ENCODE measurements around the gene ZSCAN5C.

ZSCAN5C gene

GRCh38 chr19:56201973-56202372 lies at the start of gene ZSCAN5C:
ZSCAN5C (plus strand) TSS chr19:56202273; CDS start chr19:56205914, 3,641 bp downstream.
- H3K4me1 ChIP-seq: no peaks in the 10 kb centered on the region
- no peak for TF ChIP-seq Cebpa-rat (IDR thresholded peaks at IDR 0.05)
- H3K36me3 ChIP-seq: no peaks in the 10 kb centered on the region
- H3K27me3 ChIP-seq: no peaks in the 10 kb centered on the region
- no peak within 1 kb of the TSS for H3K9ac ChIP-seq
- H3K4me2 ChIP-seq: no peak within 1 kb of the TSS
- no peaks in the 10 kb centered on the region for H4K20me1 ChIP-seq
- no peak within 1 kb of the TSS for H3K4me3 ChIP-seq
- no peaks in the 10 kb centered on the region for H3K9me3 ChIP-seq
- H3K27ac ChIP-seq: no peak within 1 kb of the TSS

GRCh38 chr19:56152644-56153043 lies 49.4 kb upstream of the ZSCAN5C start:
- TF ChIP-seq Cebpa-rat (IDR thresholded peaks at IDR 0.05): no peak
- Histone ChIP-seq H4K20me1 (peaks cover 94% of the 10 kb centered on the region), H3K9ac (no peak overlapping the region), H3K27ac (no peak overlapping the region), H3K36me3 (peaks cover 85% of the 10 kb centered on the region), H3K4me2 (no peak overlapping the region), H3K9me3 (no peaks in the 10 kb centered on the region), H3K27me3 (no peaks in the 10 kb centered on the region), H3K4me3 (no peak overlapping the region), H3K4me1 (0 out of 2 replicates have a peak, but pooled peaks cover 10% of the 10 kb centered on the region)

GRCh38 chr19:56153507-56153906 lies 48.6 kb upstream of the ZSCAN5C start:
- H3K27ac ChIP-seq: 0 out of 2 replicates have a peak overlapping the region, but pooled peaks have one; percentile 13
- H3K4me3 ChIP-seq: no peak overlapping the region
- TF ChIP-seq Cebpa-rat (IDR thresholded peaks at IDR 0.05): no peak
- H4K20me1 ChIP-seq: peaks cover 85% of the 10 kb centered on the region
- no peaks in the 10 kb centered on the region for H3K27me3 ChIP-seq
- no peak overlapping the region for H3K9ac ChIP-seq
- H3K36me3 ChIP-seq: peaks cover 85% of the 10 kb centered on the region
- H3K9me3 ChIP-seq: no peaks in the 10 kb centered on the region
- H3K4me2 ChIP-seq: no peak overlapping the region
- H3K4me1 ChIP-seq: 0 out of 2 replicates have a peak, but pooled peaks cover 17% of the 10 kb centered on the region

GRCh38 chr19:56155124-56155687 lies 46.9 kb upstream of the ZSCAN5C start:
- H3K4me1 ChIP-seq: 0 out of 2 replicates have a peak, but pooled peaks cover 17% of the 10 kb centered on the region
- no peak overlapping the region for H3K4me2 ChIP-seq
- no peak for TF ChIP-seq Cebpa-rat (IDR thresholded peaks at IDR 0.05)
- H3K36me3 ChIP-seq: peaks cover 89% of the 10 kb centered on the region
- H3K9ac ChIP-seq: no peak overlapping the region
- no peak overlapping the region for H3K27ac ChIP-seq
- H4K20me1 ChIP-seq: peaks cover 74% of the 10 kb centered on the region
- H3K27me3 ChIP-seq: no peaks in the 10 kb centered on the region
- H3K4me3 ChIP-seq: no peak overlapping the region
- H3K9me3 ChIP-seq: no peaks in the 10 kb centered on the region

- H3K4me1 ChIP-seq: peaks cover 22% of the 10 kb centered on the region
- no peak for TF ChIP-seq Cebpa-rat (IDR thresholded peaks at IDR 0.05)
- H3K4me3 ChIP-seq: no peak overlapping the region
- H3K4me2 ChIP-seq: no peak overlapping the region
- no peaks in the 10 kb centered on the region for H3K9me3 ChIP-seq
- no peak overlapping the region for H3K27ac ChIP-seq
- no peaks in the 10 kb centered on the region for H3K27me3 ChIP-seq
- H3K36me3 ChIP-seq: peaks cover 98% of the 10 kb centered on the region
- H3K9ac ChIP-seq: no peak overlapping the region
- H4K20me1 ChIP-seq: peaks cover 74% of the 10 kb centered on the region
Measured at GRCh38 chr19:56156768-56157167, 45.3 kb upstream of the ZSCAN5C start.

GRCh38 chr19:56158170-56158757 lies 43.8 kb upstream of the ZSCAN5C start:
- H3K9ac ChIP-seq: no peak overlapping the region
- no peak overlapping the region for H3K27ac ChIP-seq
- no peaks in the 10 kb centered on the region for H3K9me3 ChIP-seq
- H3K4me3 ChIP-seq: no peak overlapping the region
- peaks cover 37% of the 10 kb centered on the region for H3K4me1 ChIP-seq
- no peak for TF ChIP-seq Cebpa-rat (IDR thresholded peaks at IDR 0.05)
- no peaks in the 10 kb centered on the region for H3K27me3 ChIP-seq
- no peak overlapping the region for H3K4me2 ChIP-seq
- peaks cover 97% of the 10 kb centered on the region for H3K36me3 ChIP-seq
- H4K20me1 ChIP-seq: peaks cover 73% of the 10 kb centered on the region

GRCh38 chr19:56159009-56159559 lies 43.0 kb upstream of the ZSCAN5C start:
- TF ChIP-seq Cebpa-rat (IDR thresholded peaks at IDR 0.05): no peak
- Histone ChIP-seq H3K9me3 (no peaks in the 10 kb centered on the region), H3K9ac (no peak overlapping the region), H3K36me3 (peaks cover 88% of the 10 kb centered on the region), H3K4me2 (no peak overlapping the region), H4K20me1 (peaks cover 73% of the 10 kb centered on the region), H3K27ac (no peak overlapping the region), H3K27me3 (no peaks in the 10 kb centered on the region), H3K4me1 (peaks cover 45% of the 10 kb centered on the region), H3K4me3 (no peak overlapping the region)

- Histone ChIP-seq H3K4me2 (no peak overlapping the region), H3K4me1 (peaks cover 52% of the 10 kb centered on the region), H3K36me3 (peaks cover 82% of the 10 kb centered on the region), H3K9me3 (no peaks in the 10 kb centered on the region), H3K27ac (no peak overlapping the region), H4K20me1 (peaks cover 70% of the 10 kb centered on the region), H3K27me3 (no peaks in the 10 kb centered on the region), H3K9ac (no peak overlapping the region), H3K4me3 (no peak overlapping the region)
- TF ChIP-seq Cebpa-rat (IDR thresholded peaks at IDR 0.05): no peak
Measured at GRCh38 chr19:56159622-56160271, 42.3 kb upstream of the ZSCAN5C start.

GRCh38 chr19:56161534-56161933 lies 40.5 kb upstream of the ZSCAN5C start:
- H4K20me1 ChIP-seq: peaks cover 53% of the 10 kb centered on the region
- H3K27me3 ChIP-seq: no peaks in the 10 kb centered on the region
- H3K9ac ChIP-seq: no peak overlapping the region
- H3K9me3 ChIP-seq: no peaks in the 10 kb centered on the region
- TF ChIP-seq Cebpa-rat (IDR thresholded peaks at IDR 0.05): no peak
- H3K4me1 ChIP-seq: peaks cover 47% of the 10 kb centered on the region
- peaks cover 64% of the 10 kb centered on the region for H3K36me3 ChIP-seq
- H3K4me2 ChIP-seq: peak overlapping the region; percentile 66
- no peak overlapping the region for H3K4me3 ChIP-seq
- no peak overlapping the region for H3K27ac ChIP-seq

GRCh38 chr19:56162258-56162657 lies 39.8 kb upstream of the ZSCAN5C start:
- H3K4me3 ChIP-seq: no peak overlapping the region
- H3K27ac ChIP-seq: no peak overlapping the region
- peaks cover 47% of the 10 kb centered on the region for H3K4me1 ChIP-seq
- H3K9ac ChIP-seq: no peak overlapping the region
- peaks cover 46% of the 10 kb centered on the region for H4K20me1 ChIP-seq
- no peaks in the 10 kb centered on the region for H3K9me3 ChIP-seq
- no peak for TF ChIP-seq Cebpa-rat (IDR thresholded peaks at IDR 0.05)
- H3K36me3 ChIP-seq: peaks cover 57% of the 10 kb centered on the region
- peak overlapping the region; percentile 66 for H3K4me2 ChIP-seq
- no peaks in the 10 kb centered on the region for H3K27me3 ChIP-seq
